ENCODE data around the gene PLEKHA8.

Gene PLEKHA8

DNA sequence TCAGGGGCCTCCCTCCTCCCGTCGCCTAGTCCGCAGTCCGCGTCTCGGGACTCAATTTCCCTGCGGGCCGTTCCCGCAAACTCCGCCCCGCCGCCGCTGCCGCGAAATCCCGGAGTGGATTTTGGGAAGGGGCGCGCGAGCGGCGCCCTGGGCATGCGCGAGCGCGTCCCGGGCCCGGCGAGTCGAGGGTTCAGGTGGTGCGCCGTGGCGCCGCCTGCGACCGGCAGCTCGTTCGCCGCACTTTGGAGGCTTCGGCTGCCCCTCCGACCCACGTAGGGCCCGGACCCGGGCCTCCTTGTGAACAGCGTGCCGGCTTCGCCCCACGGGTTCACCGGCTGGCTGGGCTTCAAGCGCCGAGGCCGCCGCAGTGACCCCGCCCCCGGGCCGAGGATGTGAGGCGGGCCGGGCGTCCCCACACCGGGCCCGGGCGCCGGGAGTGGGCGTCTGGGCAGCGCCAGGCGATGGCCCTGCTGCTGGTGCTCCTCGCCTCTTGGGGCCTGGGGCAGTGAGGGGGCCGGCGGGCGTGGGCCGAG, at the start of gene PLEKHA8:
Gene PLEKHA8, plus strand, starts transcription at position 197 of the 533 bp plus-strand sequence. CDS start 351 bp downstream, outside the sequence.
- Histone ChIP-seq H3K4me3 (peak within 1 kb of the TSS; percentile 92), H3K36me3 (no peaks in the 10 kb centered on the region; the same call in 1 of the 2 replicates), H3K9me3 (no peaks in the 10 kb centered on the region), H4K20me1 (peaks cover 42% of the 10 kb centered on the region), H3K27me3 (no peaks in the 10 kb centered on the region), H3K27ac (peak within 1 kb of the TSS; percentile 79), H3K9ac (peak within 1 kb of the TSS; percentile 86), H3K4me1 (peaks cover 67% of the 10 kb centered on the region), H3K4me2 (peak within 1 kb of the TSS; percentile 88)
- TF ChIP-seq Cebpa-rat (IDR thresholded peaks at IDR 0.05), result no peak

GRCh38 chr7:29980151-29980550, 48.1 kb upstream of the PLEKHA8 start:
- Histone ChIP-seq H3K4me1 (no peaks in the 10 kb centered on the region), H3K27me3 (no peaks in the 10 kb centered on the region), H3K27ac (no peak overlapping the region), H3K36me3 (no peaks in the 10 kb centered on the region), H3K4me3 (no peak overlapping the region), H3K4me2 (no peak overlapping the region), H4K20me1 (no peaks in the 10 kb centered on the region), H3K9me3 (no peaks in the 10 kb centered on the region), H3K9ac (no peak overlapping the region)
- TF ChIP-seq Cebpa-rat (IDR thresholded peaks at IDR 0.05), result no peak

- peaks cover 51% of the 10 kb centered on the region for H3K27me3 ChIP-seq
- H3K4me3 ChIP-seq, result no peak overlapping the region
- no peak overlapping the region for H3K9ac ChIP-seq
- H3K4me1 ChIP-seq, result no peaks in the 10 kb centered on the region
- H3K9me3 ChIP-seq, result peaks cover 47% of the 10 kb centered on the region
- TF ChIP-seq Cebpa-rat (IDR thresholded peaks at IDR 0.05), result no peak
- no peak overlapping the region for H3K27ac ChIP-seq
- no peaks in the 10 kb centered on the region for H4K20me1 ChIP-seq
- H3K36me3 ChIP-seq, result peaks cover 8% of the 10 kb centered on the region; the same call in 1 of the 2 replicates
- H3K4me2 ChIP-seq, result no peak overlapping the region
These were observed 41.1 kb upstream of the PLEKHA8 start for GRCh38 chr7:29987083-29987482.

GRCh38 chr7:29987811-29988317, 40.3 kb upstream of the PLEKHA8 start:
- H3K4me2 ChIP-seq, result no peak overlapping the region
- no peaks in the 10 kb centered on the region for H3K4me1 ChIP-seq
- peaks cover 55% of the 10 kb centered on the region for H3K27me3 ChIP-seq
- peaks cover 55% of the 10 kb centered on the region for H3K9me3 ChIP-seq
- TF ChIP-seq Cebpa-rat (IDR thresholded peaks at IDR 0.05), result no peak
- peaks cover 8% of the 10 kb centered on the region; the same call in 1 of the 2 replicates for H3K36me3 ChIP-seq
- no peak overlapping the region for H3K9ac ChIP-seq
- H3K4me3 ChIP-seq, result no peak overlapping the region
- no peak overlapping the region for H3K27ac ChIP-seq
- H4K20me1 ChIP-seq, result no peaks in the 10 kb centered on the region

GRCh38 chr7:29988424-29989256, 39.6 kb upstream of the PLEKHA8 start:
- H3K4me3 ChIP-seq, result peak overlapping the region; percentile 54
- H3K4me1 ChIP-seq, result no peaks in the 10 kb centered on the region
- H3K27me3 ChIP-seq, result peaks cover 55% of the 10 kb centered on the region
- TF ChIP-seq Cebpa-rat (IDR thresholded peaks at IDR 0.05), result no peak
- no peaks in the 10 kb centered on the region for H4K20me1 ChIP-seq
- H3K9ac ChIP-seq, result no peak overlapping the region
- peaks cover 8% of the 10 kb centered on the region; the same call in 1 of the 2 replicates for H3K36me3 ChIP-seq
- no peak overlapping the region for H3K27ac ChIP-seq
- no peak overlapping the region for H3K4me2 ChIP-seq
- peaks cover 62% of the 10 kb centered on the region for H3K9me3 ChIP-seq

DNA sequence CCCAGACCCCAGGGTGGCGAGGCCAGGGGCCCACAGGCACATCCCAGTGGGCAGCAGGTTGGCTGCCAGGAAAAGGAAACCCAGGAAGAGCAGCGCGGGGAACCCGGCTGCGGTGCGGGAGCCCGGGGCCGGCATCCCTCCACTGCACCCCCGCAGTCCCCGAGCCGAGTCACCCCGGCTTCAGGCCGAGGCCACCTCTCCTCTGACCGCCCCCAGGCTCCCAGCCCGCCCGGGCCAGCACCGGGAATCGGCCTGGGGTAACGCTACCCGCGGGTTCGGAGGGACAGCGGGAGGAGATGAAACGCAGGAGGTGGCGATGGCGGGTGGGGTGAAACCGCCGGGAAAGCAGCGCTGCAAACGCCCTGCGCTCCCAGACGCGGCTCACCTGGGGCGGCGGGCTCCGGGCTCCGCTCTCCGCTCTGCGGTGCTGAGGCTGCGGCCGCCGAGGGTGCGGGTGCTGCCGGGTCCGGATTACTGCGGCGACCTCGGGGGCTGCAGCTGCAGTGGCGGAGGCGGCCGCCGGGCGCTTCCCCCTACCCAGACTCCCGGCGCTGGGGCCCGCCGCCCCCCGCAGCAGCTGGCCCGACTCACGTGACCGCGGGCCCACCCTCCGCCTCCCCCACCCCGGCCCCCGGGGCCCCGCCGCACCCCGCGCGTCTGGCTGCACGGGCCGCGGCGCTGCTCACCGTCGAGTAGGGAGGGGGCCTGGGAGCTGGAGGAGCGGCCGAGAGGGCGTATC, 38.8 kb upstream of the PLEKHA8 start, which contains the start of gene SCRN1:
Gene SCRN1, minus strand, starts transcription at position 545 of the 739 bp plus-strand sequence. CDS start 20,734 bp downstream, outside the sequence.
- TF ChIP-seq Cebpa-rat (IDR thresholded peaks at IDR 0.05), result no peak
- Histone ChIP-seq H3K4me2 (no peak within 1 kb of the TSS), H3K9me3 (peaks cover 68% of the 10 kb centered on the region), H3K27ac (no peak within 1 kb of the TSS), H3K9ac (no peak within 1 kb of the TSS), H3K36me3 (peaks cover 8% of the 10 kb centered on the region; the same call in 1 of the 2 replicates), H3K4me3 (peak within 1 kb of the TSS; percentile 54), H3K27me3 (peaks cover 55% of the 10 kb centered on the region), H4K20me1 (no peaks in the 10 kb centered on the region), H3K4me1 (no peaks in the 10 kb centered on the region)

DNA sequence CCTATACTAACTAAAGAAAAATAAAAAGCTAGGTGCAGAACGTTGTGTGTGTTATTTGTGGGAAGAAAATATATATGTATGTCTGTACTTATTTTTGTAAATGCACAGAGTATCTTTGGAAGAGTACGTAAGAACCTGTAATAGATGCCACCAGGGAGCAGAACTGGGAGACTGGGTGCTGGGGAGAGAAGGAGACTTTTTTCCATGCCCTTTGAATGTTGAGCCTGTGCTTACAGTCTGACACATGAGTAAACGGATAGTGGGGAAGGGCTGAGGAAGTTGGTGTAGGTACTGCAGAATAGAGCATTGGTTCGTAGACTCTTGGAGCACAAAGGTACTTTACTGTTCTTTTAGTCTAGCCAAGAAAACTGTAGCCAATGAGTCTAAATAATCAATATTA, 37.3 kb upstream of the PLEKHA8 start:
- H3K36me3 ChIP-seq, result peaks cover 8% of the 10 kb centered on the region; the same call in 1 of the 2 replicates
- no peak overlapping the region for H3K4me3 ChIP-seq
- peaks cover 70% of the 10 kb centered on the region for H3K9me3 ChIP-seq
- no peaks in the 10 kb centered on the region for H4K20me1 ChIP-seq
- H3K9ac ChIP-seq, result no peak overlapping the region
- no peak for TF ChIP-seq Cebpa-rat (IDR thresholded peaks at IDR 0.05)
- no peak overlapping the region for H3K27ac ChIP-seq
- H3K27me3 ChIP-seq, result peaks cover 55% of the 10 kb centered on the region
- H3K4me2 ChIP-seq, result no peak overlapping the region
- no peaks in the 10 kb centered on the region for H3K4me1 ChIP-seq

DNA sequence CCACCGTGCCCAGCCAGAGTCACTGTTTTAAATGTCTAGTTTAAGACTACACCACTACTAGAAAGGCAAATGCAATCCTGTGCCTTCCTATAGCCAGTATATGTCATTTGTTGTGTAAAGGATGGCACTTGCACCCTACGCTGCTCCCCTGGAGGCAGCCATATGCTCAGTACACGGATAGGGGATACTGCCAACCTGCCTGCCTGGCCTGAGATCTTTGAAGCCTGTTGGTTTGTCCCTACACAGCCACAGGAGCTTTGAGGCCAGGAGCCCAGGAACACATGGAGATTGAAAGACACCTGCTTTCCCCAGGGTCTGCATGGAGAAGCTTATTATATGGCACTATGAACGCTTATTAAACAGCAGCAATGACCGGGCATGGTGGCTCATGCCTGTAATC, 36.3 kb upstream of the PLEKHA8 start:
- H3K4me1 ChIP-seq, result no peaks in the 10 kb centered on the region

DNA sequence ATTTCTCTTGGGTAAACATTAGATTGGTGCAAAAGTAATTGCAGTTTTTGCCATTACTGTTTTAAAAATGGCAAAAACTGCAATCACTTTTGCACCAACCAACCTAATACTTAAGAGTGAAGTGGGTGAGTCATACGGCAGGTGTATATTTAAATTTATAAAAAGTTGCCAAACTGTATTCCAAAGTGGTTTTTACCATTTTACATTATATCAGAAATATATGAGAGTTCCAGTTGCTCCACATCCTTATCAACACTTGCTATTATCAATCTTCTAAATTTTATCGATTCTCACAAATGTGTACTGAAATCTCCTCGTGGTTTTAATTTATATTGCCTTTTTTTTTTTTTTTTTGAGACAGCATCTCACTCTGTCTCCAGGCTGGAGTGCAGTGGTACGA, 35.1 kb upstream of the PLEKHA8 start:
- no peak for TF ChIP-seq Cebpa-rat (IDR thresholded peaks at IDR 0.05)

More for the DNA sequence above, 36.3 kb upstream of the PLEKHA8 start:
- no peaks in the 10 kb centered on the region for H4K20me1 ChIP-seq
- no peak for TF ChIP-seq Cebpa-rat (IDR thresholded peaks at IDR 0.05)
- peaks cover 8% of the 10 kb centered on the region; the same call in 1 of the 2 replicates for H3K36me3 ChIP-seq
- H3K9ac ChIP-seq, result no peak overlapping the region
- no peak overlapping the region for H3K4me2 ChIP-seq
- peaks cover 76% of the 10 kb centered on the region for H3K9me3 ChIP-seq
- H3K27me3 ChIP-seq, result peaks cover 53% of the 10 kb centered on the region
- no peak overlapping the region for H3K4me3 ChIP-seq
- H3K27ac ChIP-seq, result no peak overlapping the region

More for the DNA sequence above, 35.1 kb upstream of the PLEKHA8 start:
- Histone ChIP-seq H3K4me2 (no peak overlapping the region), H3K9me3 (peaks cover 73% of the 10 kb centered on the region), H4K20me1 (no peaks in the 10 kb centered on the region), H3K27ac (no peak overlapping the region), H3K27me3 (peaks cover 43% of the 10 kb centered on the region), H3K36me3 (peaks cover 8% of the 10 kb centered on the region; the same call in 1 of the 2 replicates), H3K9ac (no peak overlapping the region), H3K4me1 (no peaks in the 10 kb centered on the region), H3K4me3 (no peak overlapping the region)

Measured in BLaER1 (cell line).